HG02970 (cell line): ENCODE measurements around the gene TDP1.

Source experiments
- ATAC-seq: cut with Tn5 transposase; IDR thresholded peaks from one replicate; pipeline ENCODE4 v1.9.1; 2021; ENCODE audit warnings: mild to moderate bottlenecking, moderate library complexity, moderate number of reproducible peaks; ENCODE audit not compliant: unreplicated experiment, low FRiP score

The TDP1 gene

GRCh38 chr14:90039253-90040010, 83.7 kb downstream of the TDP1 start:
- no peak for ATAC-seq

GRCh38 chr14:90040411-90040810, 84.7 kb downstream of the TDP1 start:
- ATAC-seq = no peak

DNA sequence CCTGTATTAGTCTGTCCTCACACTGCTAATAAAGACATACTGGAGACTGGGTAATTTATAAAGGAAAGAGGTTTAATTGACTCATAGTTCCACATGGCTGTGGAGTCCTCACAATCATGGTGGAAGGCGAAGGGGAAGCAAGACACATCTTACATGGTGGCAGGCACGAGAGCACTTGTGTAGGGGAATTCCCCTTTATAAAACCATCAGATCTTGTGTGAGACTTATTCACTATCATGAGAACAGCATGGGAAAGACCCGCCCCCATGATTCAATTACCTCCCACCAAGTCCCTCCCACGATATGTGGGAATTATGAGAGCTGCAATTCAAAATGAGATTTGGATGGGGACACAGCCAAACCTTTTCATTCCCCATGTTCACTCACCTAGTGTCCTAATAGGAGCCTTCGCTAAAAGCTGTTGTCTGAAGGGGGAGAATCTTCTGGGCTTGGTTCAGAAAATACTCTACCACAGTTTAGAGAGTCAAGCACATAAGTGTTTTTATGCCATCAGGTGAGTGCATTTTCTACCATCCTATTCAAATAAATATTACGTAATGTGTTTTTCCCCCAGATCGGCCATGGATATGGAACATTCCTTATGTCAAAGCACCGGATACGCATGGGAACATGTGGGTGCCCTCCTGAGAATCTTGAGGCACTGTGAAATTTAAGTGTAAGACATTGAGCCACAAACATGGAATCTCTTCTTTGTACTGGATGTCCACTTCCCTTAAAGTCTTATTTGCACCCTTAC, 86.9 kb downstream of the TDP1 start:
- no peak for ATAC-seq

DNA sequence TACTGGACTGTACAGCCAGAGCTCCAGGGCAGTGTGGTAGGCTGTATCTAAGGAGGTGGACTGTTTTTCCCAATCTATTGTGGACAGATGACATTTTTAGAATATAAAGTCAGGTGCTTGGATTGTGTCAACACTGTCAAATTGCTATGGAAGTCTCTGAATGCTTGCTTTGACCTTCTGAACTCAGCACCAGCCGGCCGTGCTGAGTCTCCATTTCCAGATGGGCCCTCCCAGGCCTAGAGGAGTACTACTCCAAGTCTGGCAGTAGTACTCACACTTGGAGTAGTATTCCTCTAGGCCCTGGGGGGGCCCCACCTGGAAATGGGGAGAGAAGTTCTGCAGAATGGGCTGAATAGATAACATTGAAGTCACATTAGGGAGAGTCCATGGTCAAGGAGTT, 89.9 kb downstream of the TDP1 start:
- no peak for ATAC-seq

DNA sequence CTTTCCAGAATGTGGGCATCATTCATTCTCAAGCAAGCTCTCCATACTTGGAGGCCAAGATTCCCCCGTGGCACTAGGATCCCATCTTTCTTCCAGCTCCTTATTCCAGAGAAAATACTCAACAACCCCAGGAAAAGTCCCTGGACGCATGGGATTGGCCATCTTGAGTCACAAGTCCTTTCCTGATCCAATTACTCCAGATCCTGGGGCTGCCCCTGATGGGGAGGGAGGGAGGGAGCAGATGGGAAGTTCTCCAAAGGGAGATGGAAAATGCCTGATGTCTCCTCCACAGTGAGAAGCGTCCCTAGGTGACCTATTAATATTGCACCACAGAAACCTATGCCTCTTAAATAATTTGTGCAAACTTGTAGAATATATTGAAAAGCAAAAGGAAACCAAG, 93.7 kb downstream of the TDP1 start:
- no peak for ATAC-seq

DNA sequence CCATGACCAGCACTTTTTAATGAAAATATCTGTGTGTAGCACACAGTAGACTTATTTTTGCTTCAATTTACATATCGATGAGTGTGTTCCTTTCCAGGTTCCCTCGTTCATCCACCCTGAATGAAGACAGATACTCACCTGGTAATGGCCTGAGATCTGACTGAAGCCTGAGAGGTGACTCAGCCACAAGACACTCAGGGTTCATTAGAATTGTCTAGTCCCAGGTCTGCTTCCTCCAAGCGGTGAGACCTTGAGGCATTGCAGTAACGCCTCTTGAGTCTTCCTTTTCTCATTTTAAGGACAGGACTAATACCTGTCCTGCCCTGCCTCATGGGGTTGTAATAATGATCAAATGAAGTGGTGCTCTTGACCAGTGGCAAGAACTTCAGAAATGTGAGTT, 94.5 kb downstream of the TDP1 start:
- ATAC-seq = no peak

- no peak for ATAC-seq
Observed at GRCh38 chr14:90053044-90053443, 97.3 kb downstream of the TDP1 start.

DNA sequence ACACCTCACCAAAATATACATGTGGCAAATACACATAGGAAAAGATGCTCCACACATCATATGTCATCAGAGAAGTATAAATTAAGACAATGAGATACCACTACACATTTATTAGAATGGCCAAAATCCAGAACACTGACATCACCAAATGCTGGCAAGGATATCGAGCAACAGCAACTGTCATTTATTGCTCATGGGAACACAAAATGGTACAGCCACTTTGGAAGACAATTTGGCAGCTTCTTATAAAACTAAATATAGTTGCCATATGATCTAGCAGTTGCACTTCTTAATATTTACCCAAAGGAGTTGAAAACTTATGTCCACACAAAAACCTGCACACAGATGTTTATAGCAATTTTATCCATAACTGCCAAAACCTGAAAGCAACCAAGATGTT, 99.1 kb downstream of the TDP1 start:
- no peak for ATAC-seq

GRCh38 chr14:90056826-90057225, 101.1 kb downstream of the TDP1 start:
- no peak for ATAC-seq

DNA sequence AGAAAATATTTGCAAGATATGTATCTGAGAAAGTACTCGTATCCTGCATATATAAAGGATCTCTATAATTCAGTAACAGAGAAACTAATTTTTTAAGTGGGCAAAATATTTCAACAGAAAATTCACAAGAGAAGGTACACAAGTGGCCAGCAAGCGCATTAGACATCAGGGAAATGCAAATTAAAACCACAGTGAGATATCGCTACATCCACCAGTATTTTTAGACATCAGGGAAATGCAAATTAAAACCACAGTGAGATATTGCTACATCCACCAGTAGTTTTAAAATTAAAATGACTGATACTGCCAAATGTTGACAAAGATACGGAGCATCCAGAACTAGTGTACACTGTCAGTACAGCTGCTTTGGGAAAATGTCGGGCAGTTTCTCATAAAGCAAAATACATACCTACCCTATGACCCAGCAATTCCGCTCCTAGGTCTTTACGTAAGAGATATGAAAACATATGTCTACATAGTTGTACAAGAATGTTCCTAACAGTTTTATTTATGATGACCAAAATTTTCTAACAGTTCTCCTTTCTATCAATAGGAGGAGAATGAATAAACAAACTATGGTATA, 103.2 kb downstream of the TDP1 start:
- ATAC-seq = no peak

DNA sequence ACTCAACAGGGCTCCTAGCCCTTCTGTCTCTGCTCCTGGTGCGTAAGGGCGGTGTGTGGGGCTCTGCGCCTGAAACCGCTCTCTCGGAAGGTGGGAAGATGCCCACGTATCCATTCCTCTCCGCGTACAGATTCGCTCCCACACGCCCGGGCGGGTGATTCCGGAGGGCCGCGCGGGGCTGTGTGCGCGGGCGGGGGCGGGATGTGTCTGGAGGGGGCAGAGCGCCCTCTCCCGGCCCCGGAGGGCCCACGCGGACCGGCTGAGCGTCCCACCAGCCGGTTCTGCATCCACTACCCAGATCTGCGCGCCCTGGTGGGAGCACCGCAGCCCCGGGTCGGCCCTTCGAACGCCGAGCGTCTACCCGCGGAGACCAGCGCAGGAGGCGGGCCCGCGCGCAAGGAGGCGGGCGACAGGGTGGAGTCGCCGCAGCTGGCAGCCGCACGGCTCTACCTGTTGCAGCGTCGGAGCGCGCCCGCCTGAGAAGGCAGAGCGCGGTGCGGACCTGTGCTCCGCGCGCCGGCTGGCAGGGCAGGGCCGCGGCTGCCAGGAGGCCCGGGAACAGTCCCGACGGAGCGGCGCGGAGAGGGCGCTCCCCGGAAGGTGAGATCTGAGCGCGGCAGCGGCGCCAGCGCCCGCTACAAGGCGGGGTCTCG, 104.7 kb downstream of the TDP1 start:
- peak; percentile 49 for ATAC-seq

GRCh38 chr14:90060965-90061684, 105.4 kb downstream of the TDP1 start:
- ATAC-seq = no peak

- ATAC-seq = no peak
Observed at GRCh38 chr14:90061685-90062126, 106.0 kb downstream of the TDP1 start, which contains the start of gene KCNK13. Gene KCNK13 (plus strand): TSS chr14:90061994. CDS start chr14:90062206, 212 bp downstream.

DNA sequence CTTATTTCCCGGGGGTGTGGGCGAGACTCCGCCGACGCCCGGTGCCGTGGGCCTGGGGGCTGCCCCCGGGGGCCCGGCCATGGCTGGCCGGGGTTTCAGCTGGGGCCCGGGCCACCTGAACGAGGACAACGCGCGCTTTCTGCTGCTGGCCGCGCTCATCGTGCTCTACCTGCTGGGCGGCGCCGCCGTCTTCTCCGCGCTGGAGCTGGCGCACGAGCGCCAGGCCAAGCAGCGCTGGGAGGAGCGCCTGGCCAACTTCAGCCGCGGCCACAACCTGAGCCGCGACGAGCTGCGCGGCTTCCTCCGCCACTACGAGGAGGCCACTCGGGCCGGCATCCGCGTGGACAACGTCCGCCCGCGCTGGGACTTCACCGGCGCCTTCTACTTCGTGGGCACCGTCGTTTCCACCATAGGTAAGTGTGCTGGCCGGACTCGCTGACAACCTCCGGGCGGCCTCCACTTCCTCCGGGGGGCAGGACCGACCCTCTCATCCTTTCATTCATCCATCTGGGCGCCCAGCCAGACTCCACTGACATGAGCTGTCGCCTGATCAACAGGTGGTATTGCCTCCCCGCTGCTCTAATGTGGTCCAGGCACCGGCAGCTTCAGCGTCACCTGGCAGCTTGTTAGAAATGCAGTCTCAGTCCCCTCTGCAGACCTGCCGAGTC, 106.5 kb downstream of the TDP1 start:
- ATAC-seq = no peak

- ATAC-seq = no peak
Observed at GRCh38 chr14:90062822-90063539, 107.3 kb downstream of the TDP1 start.

- ATAC-seq = no peak
Observed at GRCh38 chr14:90072350-90072749, 116.6 kb downstream of the TDP1 start.

DNA sequence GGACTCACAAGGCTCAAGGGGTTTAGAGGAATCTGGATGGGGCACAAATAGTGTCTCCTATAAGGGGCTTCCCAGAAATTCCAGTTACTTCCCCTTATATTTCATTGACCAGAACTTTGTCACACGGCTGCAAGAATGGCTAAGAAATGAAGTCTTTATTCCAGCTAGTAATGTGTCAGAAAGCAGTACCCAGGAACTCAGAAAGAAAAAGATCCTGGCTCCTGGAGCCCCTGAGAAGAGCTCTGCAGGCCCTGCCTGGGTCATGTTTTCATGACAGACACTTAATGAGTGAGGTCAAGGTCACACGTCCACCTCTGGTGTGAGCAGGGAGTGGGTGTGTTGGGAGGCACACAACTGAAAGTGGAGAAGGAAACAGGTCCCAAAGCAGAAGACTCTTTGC, 123.8 kb downstream of the TDP1 start:
- no peak for ATAC-seq

- ATAC-seq = no peak
Observed at GRCh38 chr14:90087433-90087832, 131.7 kb downstream of the TDP1 start.

GRCh38 chr14:90088176-90088575, 132.4 kb downstream of the TDP1 start:
- ATAC-seq = no peak
